ENCODE data around the gene ALG9.

- TF ChIP-seq, protein P1, sequence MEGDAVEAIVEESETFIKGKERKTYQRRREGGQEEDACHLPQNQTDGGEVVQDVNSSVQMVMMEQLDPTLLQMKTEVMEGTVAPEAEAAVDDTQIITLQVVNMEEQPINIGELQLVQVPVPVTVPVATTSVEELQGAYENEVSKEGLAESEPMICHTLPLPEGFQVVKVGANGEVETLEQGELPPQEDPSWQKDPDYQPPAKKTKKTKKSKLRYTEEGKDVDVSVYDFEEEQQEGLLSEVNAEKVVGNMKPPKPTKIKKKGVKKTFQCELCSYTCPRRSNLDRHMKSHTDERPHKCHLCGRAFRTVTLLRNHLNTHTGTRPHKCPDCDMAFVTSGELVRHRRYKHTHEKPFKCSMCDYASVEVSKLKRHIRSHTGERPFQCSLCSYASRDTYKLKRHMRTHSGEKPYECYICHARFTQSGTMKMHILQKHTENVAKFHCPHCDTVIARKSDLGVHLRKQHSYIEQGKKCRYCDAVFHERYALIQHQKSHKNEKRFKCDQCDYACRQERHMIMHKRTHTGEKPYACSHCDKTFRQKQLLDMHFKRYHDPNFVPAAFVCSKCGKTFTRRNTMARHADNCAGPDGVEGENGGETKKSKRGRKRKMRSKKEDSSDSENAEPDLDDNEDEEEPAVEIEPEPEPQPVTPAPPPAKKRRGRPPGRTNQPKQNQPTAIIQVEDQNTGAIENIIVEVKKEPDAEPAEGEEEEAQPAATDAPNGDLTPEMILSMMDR (optimal IDR thresholded peaks at IDR 0.05 in 1 of 3, IDR thresholded peaks at IDR 0.05 in 1 of 3, conservative IDR thresholded peaks at IDR 0.05 in 1 of 3; ENCODE audit: extremely low read depth in 1 of 3, insufficient read depth in 2 of 3, low read length in 3 of 3): no peak
- no peak for TF ChIP-seq EZH2 (IDR thresholded peaks at IDR 0.05; ENCODE audit: low read length)
Measured at GRCh38 chr11:111823131-111823530, 48.2 kb downstream of the ALG9 start.
